HepG2 (cell line): Measurements from ENCODE around the gene VAC14. TPM values are rescaled to one million over a fixed set of nuclear protein-coding genes. Genes with fewer than 3 reads are reported as not detected.

Experiments
- ARNTL ChIP-seq: sonication (generic); formaldehyde crosslinking; IDR thresholded peaks from 2 replicates; pipeline ENCODE4 v1.4.0; 2020; ENCODE audit warnings: mild to moderate bottlenecking, missing genetic modification reagents
- CCAR2 ChIP-seq: fragments of 200-400 bp; formaldehyde crosslinking; optimal IDR thresholded peaks from 2 replicates; pipeline ENCODE3; 2018; ENCODE audit warnings: low read depth, mild to moderate bottlenecking, low read length, moderate library complexity
- CREM ChIP-seq, 2 experiments: sonication (generic) in 1 of 2; formaldehyde crosslinking in 1 of 2; IDR thresholded peaks; 2 replicates each; pipeline versions ENCODE4 v1.4.0 to v1.6.1; 2016 to 2020; ENCODE audit warnings: antibody characterized with exemption in 1 of 2, mild to moderate bottlenecking in 1 of 2, missing genetic modification reagents in 1 of 2
- FOXK1 ChIP-seq: sonication (generic); formaldehyde crosslinking; IDR thresholded peaks from 2 replicates; pipeline ENCODE4 v1.4.0; 2020; ENCODE audit warnings: low read depth, missing genetic modification reagents, borderline replicate concordance
- GABPB1 ChIP-seq: IDR thresholded peaks from 2 replicates; pipeline ENCODE4 v1.6.1; 2016; ENCODE audit warnings: mild to moderate bottlenecking, missing genetic modification reagents, moderate library complexity, missing compliant biosample characterization
- HINFP ChIP-seq: sonication (generic); formaldehyde crosslinking; IDR thresholded peaks from 2 replicates; pipeline ENCODE4 v1.4.0; 2020; ENCODE audit warnings: low read depth, mild to moderate bottlenecking, missing genetic modification reagents
- HMG20A ChIP-seq: IDR thresholded peaks from 2 replicates; pipeline ENCODE4 v1.6.1; 2016; ENCODE audit warnings: borderline replicate concordance
- NBN ChIP-seq: fragments of 450-650 bp; conservative IDR thresholded peaks from 2 replicates; pipeline ENCODE4 v1.6.1; 2017
- NR2F6 ChIP-seq, 2 experiments: IDR thresholded peaks; 2 replicates each; pipeline ENCODE4 v1.6.1; 2016; ENCODE audit warnings: antibody characterized with exemption in 1 of 2, mild to moderate bottlenecking in 1 of 2
- SMAD9 ChIP-seq: sonication (generic); formaldehyde crosslinking; IDR thresholded peaks from 2 replicates; pipeline ENCODE4 v1.5.1; 2020; ENCODE audit warnings: mild to moderate bottlenecking, missing genetic modification reagents
- TIGD3 ChIP-seq: sonication (generic); formaldehyde crosslinking; IDR thresholded peaks from 2 replicates; pipeline ENCODE4 v1.5.1; 2020; ENCODE audit warnings: mild to moderate bottlenecking, missing genetic modification reagents, borderline replicate concordance
- ZFAT ChIP-seq: sonication (generic); formaldehyde crosslinking; conservative IDR thresholded peaks from 2 replicates; pipeline ENCODE4 v1.8.1; 2023; ENCODE audit warnings: missing genetic modification reagents, inconsistent platforms
- ZNF235 ChIP-seq: sonication (generic); formaldehyde crosslinking; IDR thresholded peaks from 2 replicates; pipeline ENCODE4 v1.8.1; 2023; ENCODE audit warnings: mild to moderate bottlenecking, missing genetic modification reagents, borderline replicate concordance
- ZNF564 ChIP-seq: sonication (generic); formaldehyde crosslinking; IDR thresholded peaks from 2 replicates; pipeline ENCODE4 v1.8.1; 2023; ENCODE audit warnings: mild to moderate bottlenecking, missing genetic modification reagents
- polyA plus RNA-seq, 8 experiments: library from polyadenylated mRNA; depleted of rRNA in 3 of 8; stranded (reverse) in 7 of 8; unstranded in 1 of 8; fragments of >200 nt; fragmentation: Illumina TruSeq in 4 of 8; extraction: Trizol in 4 of 8; gene quantifications; 2 replicates each; pipeline versions ENCODE4 v1.2.1 to v1.2.3, GENCODE V29; 2011 to 2016; ENCODE audit warnings: low read depth in 4 of 8, missing spikeins in 1 of 8, mixed read lengths in 1 of 8; ENCODE audit not compliant: insufficient read depth in 1 of 8
- total RNA-seq, 5 experiments: library from RNA; depleted of rRNA; stranded (reverse); fragments of >200 nt; fragmentation: Illumina TruSeq; extraction: Trizol; gene quantifications; 2 replicates each; pipeline ENCODE4 v1.2.3, GENCODE V29; 2016; ENCODE audit warnings: low read depth in 1 of 5
- TF ChIP-seq, protein P1 (sequence below): sonication (generic); formaldehyde crosslinking; IDR thresholded peaks from 2 replicates; pipeline ENCODE4 v1.4.0; 2020; ENCODE audit warnings: missing genetic modification reagents, borderline replicate concordance
- TF ChIP-seq, protein P2 (sequence below): sonication (generic); formaldehyde crosslinking; IDR thresholded peaks from 2 replicates; pipeline ENCODE4 v1.4.0; 2020; ENCODE audit warnings: missing genetic modification reagents, mild to moderate bottlenecking, borderline replicate concordance
- TF ChIP-seq, protein P3 (sequence below): sonication (generic); formaldehyde crosslinking; IDR thresholded peaks from 2 replicates; pipeline ENCODE4 v1.4.0; 2020; ENCODE audit warnings: mild to moderate bottlenecking, missing genetic modification reagents

The VAC14 gene
- total and polyA plus RNA-seq, 2 of the 13 experiments (the other 11 are each of a cell fraction or from before 2014, with no cell fraction given), result 23.5 to 24.6 TPM

DNA sequence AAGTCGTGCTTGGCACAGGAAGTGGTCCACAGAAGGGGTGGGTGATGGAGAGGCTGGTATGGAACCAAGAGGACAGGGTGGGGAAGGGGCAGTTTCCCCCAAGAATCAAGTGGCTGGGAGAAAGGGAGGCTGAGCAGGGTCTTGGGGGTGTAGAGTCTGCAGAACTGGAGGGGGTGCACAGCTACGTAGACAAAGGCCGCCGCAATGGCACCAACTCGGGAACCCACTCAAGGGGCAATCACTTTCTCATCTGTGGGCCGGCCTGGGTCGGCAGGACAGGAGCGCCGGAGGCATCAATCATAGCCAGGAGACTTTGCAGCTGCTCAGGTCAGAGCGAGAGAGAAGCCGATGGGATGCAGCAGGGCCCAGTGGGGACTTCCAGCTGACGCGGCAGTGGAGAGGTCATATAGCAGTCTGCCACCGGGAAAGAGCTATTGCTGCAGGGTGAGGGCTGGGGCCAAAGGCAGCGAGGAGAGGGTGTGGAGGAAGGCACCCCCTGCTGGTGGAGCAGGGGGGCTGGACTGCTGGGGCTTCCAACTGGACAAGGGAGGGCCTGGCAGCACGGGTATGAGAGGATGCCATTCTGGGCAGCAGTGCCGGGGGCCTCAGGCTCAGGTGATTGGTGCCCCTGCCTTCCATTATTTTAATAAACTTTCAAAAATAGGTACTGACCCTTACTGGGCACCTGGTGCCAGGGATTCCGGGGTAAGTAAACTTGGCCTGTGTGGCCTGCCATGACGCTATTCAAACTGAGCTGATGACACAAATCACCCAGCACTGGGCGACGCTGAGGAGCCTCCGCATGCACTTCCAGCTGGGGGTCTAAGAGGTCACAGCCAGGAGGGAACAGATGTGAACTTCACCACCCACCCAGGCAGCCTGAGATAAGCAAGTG is 62.6 kb downstream of the VAC14 start (continued):
- TF ChIP-seq, protein P1, sequence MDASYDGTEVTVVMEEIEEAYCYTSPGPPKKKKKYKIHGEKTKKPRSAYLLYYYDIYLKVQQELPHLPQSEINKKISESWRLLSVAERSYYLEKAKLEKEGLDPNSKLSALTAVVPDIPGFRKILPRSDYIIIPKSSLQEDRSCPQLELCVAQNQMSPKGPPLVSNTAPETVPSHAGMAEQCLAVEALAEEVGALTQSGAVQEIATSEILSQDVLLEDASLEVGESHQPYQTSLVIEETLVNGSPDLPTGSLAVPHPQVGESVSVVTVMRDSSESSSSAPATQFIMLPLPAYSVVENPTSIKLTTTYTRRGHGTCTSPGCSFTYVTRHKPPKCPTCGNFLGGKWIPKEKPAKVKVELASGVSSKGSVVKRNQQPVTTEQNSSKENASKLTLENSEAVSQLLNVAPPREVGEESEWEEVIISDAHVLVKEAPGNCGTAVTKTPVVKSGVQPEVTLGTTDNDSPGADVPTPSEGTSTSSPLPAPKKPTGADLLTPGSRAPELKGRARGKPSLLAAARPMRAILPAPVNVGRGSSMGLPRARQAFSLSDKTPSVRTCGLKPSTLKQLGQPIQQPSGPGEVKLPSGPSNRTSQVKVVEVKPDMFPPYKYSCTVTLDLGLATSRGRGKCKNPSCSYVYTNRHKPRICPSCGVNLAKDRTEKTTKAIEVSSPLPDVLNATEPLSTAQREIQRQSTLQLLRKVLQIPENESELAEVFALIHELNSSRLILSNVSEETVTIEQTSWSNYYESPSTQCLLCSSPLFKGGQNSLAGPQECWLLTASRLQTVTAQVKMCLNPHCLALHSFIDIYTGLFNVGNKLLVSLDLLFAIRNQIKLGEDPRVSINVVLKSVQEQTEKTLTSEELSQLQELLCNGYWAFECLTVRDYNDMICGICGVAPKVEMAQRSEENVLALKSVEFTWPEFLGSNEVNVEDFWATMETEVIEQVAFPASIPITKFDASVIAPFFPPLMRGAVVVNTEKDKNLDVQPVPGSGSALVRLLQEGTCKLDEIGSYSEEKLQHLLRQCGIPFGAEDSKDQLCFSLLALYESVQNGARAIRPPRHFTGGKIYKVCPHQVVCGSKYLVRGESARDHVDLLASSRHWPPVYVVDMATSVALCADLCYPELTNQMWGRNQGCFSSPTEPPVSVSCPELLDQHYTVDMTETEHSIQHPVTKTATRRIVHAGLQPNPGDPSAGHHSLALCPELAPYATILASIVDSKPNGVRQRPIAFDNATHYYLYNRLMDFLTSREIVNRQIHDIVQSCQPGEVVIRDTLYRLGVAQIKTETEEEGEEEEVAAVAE (CRISPR knock-in tag), result 0 out of 2 replicates have a peak, but pooled peaks have one; percentile 35
- TF ChIP-seq SMAD9 (CRISPR knock-in tag) (no peak), TIGD3 (CRISPR knock-in tag) (no peak), CREM (IDR thresholded peaks at IDR 0.05) (no peak), CREM (CRISPR knock-in tag; IDR thresholded peaks at IDR 0.05) (no peak), HMG20A (no peak), ZNF235 (CRISPR knock-in tag) (peak; percentile 51; the same call in 1 of the 2 replicates), GABPB1 (peak; percentile 34; the same call in 1 of the 2 replicates), ZNF564 (CRISPR knock-in tag) (no peak), NR2F6 (IDR thresholded peaks at IDR 0.05) (0 out of 2 replicates have a peak, but pooled peaks have one; percentile 32), NR2F6 (CRISPR knock-in tag; IDR thresholded peaks at IDR 0.05) (peak; percentile 71), ARNTL (CRISPR knock-in tag) (0 out of 2 replicates have a peak, but pooled peaks have one; percentile 24), HINFP (CRISPR knock-in tag) (no peak), NBN (no peak), CCAR2 (no peak), ZFAT (no peak), FOXK1 (CRISPR knock-in tag) (no peak)
- TF ChIP-seq, protein P2, sequence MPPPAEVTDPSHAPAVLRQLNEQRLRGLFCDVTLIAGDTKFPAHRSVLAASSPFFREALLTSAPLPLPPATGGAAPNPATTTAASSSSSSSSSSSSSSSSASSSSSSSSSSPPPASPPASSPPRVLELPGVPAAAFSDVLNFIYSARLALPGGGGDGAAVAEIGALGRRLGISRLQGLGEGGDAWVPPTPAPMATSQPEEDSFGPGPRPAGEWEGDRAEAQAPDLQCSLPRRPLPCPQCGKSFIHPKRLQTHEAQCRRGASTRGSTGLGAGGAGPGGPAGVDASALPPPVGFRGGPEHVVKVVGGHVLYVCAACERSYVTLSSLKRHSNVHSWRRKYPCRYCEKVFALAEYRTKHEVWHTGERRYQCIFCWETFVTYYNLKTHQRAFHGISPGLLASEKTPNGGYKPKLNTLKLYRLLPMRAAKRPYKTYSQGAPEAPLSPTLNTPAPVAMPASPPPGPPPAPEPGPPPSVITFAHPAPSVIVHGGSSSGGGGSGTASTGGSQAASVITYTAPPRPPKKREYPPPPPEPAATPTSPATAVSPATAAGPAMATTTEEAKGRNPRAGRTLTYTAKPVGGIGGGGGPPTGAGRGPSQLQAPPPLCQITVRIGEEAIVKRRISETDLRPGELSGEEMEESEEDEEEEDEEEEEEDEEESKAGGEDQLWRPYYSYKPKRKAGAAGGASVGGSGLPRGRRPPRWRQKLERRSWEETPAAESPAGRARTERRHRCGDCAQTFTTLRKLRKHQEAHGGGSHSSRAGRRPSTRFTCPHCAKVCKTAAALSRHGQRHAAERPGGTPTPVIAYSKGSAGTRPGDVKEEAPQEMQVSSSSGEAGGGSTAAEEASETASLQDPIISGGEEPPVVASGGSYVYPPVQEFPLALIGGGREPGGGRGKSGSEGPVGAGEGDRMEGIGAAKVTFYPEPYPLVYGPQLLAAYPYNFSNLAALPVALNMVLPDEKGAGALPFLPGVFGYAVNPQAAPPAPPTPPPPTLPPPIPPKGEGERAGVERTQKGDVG (CRISPR knock-in tag), result no peak
- TF ChIP-seq, protein P3, sequence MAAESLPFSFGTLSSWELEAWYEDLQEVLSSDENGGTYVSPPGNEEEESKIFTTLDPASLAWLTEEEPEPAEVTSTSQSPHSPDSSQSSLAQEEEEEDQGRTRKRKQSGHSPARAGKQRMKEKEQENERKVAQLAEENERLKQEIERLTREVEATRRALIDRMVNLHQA, result no peak
